GM18520 (cell line): ENCODE results near the gene PTGES2.
"Not testable (repeated sequence)": the region's sequence is repeated elsewhere in the genome, so short reads cannot be mapped to it uniquely, and the experiment has no call there.

ENCODE experiments used
- ATAC-seq: cut with Tn5 transposase; IDR thresholded peaks from one replicate; pipeline ENCODE4 v1.9.1; 2021; ENCODE audit not compliant: unreplicated experiment

Gene PTGES2

DNA sequence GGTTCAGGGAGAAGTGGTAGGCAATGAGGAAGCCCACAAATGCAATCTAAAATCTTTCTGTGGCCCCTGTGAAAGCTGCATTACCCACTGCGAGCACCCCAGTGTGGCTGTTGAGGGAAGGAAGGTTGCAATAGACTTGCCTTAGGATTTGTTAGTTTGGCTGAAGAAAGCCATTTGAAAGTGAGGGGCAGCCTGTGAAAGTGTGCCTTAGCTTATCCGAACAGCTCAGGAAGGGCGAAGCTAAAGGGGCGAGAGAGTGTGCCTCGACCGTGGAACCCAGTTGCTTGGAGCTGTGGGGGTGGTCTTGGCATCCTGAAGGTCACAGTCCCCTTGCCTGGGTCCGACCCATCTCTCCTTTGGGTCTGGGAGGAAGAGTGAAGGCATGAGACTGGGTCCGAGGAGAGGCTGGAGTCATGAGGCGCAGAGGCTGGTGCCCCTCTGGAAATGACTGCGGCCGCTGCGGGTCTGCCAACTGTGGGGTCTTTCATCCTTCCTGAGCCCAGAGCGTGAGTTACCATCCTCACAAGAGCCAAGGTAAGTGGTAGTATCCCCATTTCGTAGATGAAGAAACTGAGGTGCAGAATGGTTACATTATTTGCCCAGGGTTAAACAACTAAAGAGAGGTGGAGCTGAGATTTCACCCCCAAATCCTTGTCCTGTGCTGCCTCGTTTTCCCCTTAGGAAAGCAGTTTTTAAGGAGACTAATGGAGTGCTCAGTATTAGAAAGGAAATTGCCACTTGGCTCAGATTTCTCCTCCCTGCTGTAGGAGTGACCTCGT lies 35.1 kb downstream of the PTGES2 start:
- no peak for ATAC-seq

DNA sequence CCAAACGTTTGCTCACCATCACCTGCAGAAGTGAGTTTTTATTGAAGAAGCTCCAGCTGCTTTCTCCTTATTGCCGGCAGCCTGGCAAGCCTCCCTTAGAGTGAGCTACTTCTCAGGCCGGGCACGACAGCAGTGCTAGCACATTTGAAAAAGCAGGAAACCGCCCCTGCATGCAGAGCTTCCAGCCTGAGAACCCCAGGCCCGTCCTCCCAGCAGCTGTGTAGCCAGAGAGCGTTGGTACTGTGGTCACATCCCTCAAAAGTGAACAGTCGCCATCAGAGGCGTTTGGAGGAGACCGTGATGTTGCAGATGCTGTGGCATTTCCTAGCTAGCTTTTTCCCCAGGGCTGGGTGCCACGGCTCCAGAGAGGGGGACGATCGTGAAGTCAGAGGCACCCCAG lies 36.0 kb downstream of the PTGES2 start:
- no peak for ATAC-seq

DNA sequence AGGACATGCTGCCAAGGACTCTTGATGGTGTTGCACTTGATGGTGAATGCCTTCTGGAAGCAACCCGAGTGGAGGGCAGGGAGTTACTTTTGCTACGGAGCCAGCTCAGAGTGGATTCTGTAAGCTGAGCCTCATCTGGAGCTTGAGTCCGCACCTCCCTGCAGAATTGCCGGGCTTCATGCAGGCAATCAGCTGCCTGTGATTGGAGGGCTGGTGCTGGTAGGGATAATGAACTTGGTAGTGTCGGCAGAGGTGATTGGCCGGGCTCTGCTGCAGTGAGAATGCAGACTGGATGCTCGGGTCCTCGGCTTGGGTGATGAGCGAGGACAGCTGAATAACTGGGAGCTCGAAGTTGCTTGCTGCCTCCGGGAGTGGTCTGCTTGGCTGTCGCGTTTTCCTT lies 36.4 kb downstream of the PTGES2 start:
- ATAC-seq = no peak

DNA sequence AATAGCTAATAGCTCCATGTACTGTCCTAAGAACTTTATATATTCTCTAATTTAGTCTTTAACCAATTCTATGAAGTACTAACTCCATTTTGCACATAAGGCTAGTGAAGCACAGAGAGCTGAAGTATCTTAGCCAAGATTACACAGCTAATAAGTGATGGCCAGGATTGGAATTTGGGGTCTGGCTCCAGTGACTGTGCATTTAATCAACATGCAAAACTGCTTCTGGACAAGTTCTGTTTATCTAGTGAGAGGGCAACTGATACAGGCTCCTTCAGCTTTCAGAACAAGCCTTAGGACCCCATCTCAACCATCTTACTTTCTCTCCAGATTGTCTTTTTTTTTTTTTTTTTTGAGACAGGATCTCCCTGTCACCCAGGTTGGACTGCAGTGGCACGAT lies 38.2 kb downstream of the PTGES2 start:
- no peak for ATAC-seq

DNA sequence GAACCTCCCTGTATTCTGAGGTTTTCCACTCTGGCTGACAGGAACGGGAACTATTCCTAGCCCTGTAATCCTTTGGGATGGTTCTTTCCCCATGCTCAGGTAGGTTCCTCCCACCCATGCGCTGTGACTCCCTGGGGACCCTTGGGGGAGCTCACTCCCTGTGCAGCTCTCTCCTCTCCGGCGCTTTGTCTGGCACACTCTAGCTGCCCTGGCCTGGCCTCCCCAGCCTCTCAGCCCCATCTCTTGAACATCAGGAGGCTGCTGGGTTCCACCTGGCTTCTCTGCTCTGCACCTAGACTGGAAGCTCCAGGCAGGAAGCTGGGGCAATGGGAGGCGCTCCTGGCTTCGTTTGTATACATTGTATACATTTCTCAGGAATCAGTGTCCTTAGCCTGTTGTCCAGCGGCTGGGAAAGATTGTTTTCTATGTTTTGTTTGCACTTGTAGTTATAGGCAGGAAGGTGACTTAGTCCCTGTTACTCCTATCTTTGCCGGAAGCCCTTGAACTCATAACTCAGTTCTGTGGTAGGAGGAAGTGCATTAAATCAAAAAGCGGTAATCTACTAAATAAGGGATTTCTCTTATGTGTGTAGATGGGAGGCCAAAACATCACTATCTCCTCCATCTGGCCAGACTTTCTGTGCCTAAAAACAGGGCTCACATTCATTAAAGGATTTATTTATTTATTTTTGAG lies 39.1 kb downstream of the PTGES2 start:
- no peak for ATAC-seq

DNA sequence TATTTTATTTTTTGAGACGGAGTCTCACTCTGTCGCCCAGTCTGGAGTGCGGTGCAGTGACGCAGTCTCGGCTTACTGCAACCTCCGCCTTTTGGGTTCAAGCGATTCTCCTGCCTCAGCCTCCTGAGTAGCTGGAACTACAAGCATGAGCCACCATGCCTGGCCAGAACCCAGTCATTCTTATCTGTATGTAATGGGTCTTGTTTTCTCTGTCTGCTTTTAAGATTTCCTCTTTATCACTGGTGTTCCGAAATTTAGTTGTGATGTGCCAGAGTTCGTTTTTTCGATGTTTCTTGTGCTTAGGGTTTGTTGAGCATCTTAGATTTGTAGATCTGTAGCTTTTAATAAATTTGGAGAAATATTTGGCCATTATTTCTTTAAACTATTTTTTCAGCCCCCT lies 40.3 kb downstream of the PTGES2 start:
- ATAC-seq = no peak

DNA sequence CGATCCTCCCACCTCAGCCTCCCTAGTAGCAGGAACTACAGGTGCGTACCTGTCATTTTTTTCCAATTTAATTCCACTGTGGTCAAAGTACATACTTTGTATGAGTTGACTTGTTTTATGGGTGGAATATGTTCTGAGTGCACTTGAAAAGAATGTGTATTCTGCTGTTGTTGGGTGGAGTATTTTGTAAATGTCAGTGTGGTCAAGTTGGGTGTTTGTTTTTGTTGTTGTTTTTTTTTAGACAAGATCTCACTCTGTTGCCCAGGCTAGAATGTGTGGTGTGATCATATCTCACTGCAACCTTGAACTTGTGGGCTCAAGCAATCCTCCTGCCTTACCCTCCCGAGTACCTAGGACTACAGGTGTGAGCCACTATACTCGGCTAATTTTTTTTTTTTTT lies 41.6 kb downstream of the PTGES2 start:
- ATAC-seq = no peak

DNA sequence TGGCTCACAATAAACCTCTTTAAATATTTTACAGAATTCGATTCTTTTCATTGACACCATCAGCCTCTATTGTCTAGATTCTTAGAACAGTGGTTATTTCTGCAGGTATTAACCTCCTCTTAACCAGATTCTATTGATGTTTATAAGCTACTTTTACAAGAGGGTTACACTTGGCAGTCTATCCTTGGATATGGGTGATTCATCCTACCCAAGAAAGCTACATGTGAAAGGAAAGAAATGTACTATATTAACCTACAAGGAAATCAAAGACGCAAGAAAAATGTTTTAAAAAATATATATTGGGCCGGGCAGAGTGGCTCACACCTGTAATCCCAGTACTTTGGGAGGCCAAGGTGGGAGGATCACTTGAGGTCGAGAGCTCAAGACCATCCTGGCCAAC lies 42.8 kb downstream of the PTGES2 start:
- ATAC-seq = no peak

DNA sequence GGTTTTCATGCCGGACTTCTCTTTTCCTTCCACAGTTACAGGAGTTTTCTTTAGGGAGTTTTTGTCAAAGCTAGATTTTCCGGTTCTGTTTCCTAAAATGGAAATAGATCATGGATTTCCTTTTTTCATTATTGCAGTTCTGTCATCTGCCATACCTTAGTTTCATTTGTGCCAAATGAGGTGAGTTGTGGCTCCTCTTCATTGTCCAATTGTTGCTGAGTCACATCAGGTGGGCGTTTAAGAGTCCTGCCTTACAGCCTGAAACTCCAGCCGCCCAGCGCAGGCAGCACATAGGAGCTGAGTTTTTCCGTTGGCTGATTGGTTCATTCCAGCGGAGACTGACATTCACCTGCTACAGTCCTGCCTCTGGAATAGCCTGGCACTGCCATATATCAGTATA lies 45.4 kb downstream of the PTGES2 start:
- ATAC-seq = no peak

DNA sequence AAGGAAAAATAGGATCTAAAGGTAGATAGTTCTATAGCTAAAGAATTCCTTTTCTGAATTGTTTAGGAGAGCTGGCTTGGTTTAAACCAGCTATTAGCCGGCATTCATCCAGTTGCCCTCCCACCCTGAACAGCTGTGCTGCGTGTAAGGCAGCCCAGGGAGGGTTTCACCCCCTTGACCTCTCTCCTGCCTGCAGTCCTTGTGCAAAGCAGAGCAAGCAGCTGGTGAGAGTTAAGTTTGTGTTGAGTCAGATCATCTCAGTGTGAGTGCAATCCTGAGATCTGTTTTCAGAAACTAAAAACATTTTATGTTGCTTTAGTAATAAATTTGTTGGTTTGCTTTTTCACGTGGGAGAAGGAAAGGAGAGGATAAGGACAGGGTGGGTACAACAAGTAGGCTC lies 46.5 kb downstream of the PTGES2 start:
- ATAC-seq = no peak

DNA sequence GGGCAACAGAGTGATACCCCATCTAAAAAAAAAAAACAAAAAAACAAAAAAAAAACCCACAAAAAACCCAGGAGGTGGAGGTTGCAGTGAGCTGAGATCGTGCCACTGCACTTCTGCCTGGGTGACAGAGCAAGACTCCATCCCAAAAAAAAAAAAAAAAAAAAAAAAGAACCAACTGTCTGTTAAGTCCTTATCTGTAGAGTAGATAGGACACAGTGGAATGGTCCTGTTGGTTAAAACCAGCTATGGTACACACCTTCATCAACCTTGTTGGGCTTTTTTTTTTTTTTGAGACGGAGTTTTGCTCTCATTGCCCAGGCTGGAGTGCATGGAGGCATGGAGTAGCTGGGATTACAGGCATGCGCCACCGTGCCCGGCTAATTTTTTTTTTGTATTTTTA lies 47.3 kb downstream of the PTGES2 start:
- no peak for ATAC-seq

DNA sequence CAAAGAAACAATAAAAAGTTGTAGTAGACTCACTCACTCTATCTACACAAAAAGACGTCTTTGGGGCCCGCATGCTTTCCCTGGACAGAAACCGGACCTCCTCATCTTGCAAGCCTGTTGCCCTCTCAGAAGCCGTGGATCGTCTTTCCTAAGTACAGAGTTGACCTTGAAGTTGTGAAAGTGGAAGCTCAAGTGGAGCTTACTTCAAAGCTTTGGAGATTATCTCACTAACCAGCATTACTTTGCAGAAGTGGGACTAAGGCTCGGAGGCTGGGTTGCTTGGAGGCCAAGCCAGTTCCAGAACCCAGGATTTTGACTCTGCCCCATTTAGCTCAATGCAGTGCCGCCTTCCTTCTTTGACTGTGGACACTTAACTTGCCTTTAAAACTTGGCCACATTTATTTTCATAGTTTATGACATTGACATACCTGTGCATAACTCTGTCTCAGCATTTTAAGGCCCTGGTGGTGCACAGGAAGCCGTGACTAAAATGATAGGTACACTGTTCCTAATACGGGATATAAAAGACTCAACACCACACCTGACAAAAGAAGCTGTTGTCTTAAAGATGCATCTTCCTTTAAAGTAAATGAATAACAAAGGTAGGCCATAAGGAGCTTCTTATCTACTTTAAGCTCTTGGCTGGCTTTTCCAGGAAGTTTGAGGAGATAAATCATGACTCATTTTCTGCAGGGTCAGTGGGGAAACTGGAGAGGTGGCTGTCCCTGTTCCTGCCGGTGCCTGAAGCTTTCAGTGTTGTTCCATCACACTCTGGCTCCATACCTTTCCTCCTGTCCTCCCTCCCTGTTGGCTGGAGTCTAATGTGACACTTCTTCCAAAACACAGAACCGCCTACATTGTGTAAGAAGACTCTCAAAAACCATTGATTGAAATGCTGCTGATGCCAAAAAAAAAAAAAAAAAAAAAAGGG lies 48.8 kb downstream of the PTGES2 start:
- ATAC-seq = no peak

DNA sequence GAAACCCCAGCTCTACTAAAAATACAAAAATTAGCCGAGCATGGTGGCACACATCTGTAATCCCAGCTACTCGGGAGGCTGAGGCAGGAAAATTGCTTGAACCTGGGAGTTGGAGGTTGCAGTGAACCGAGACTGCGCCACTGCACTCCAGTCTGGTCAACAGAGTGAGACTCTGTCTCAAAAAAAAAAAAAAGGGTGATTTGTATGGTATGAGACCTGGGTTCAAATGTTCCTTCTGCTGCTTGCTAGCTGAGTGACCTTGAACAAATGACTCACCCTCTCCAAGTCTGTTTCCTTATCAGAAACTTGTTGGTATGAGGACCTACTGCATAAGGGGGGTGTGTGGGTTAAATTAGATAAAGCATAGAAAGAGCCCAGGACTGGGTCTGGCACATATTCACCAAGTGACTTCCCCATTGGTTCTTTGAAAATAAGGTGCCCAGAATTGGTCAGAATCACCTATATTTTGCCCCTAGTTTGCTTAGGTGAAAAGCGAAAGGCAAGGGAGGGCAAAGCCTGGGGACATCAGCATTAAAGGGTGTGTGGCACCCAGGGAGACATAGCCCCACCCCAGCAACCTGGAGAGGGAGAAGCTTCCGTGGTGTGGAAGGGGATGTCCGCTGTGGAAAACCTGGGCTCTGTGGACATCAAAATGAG lies 49.6 kb downstream of the PTGES2 start:
- no peak for ATAC-seq

DNA sequence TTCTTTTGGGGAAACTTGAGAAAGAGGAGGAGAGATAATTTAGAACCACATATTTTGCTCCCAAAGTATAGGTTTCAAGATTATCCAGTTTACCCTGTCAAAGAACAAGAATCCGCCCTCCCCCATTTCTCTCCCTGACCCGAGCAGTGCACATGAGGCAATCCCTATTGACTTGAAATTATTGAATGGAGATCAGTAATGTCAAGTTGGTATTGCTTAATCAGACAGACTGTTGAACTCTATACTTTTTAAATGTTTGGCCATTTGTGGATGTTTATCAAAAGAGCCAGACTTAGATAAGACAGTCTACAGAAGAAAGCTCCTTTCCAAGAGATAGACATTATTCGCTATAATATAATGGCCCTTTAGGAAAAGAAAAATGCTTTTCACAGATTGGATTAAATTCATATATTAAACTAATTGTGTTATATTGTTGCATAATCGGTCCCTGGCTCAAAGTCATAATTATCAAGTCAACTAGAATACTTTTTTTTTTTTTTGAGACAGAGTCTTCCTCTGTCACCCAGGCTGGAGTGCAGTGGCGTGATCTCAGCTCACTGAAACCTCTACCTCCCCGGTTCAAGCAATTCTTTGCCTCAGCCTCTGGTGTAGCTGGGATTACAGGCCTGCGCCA lies 54.2 kb downstream of the PTGES2 start:
- no peak for ATAC-seq

DNA sequence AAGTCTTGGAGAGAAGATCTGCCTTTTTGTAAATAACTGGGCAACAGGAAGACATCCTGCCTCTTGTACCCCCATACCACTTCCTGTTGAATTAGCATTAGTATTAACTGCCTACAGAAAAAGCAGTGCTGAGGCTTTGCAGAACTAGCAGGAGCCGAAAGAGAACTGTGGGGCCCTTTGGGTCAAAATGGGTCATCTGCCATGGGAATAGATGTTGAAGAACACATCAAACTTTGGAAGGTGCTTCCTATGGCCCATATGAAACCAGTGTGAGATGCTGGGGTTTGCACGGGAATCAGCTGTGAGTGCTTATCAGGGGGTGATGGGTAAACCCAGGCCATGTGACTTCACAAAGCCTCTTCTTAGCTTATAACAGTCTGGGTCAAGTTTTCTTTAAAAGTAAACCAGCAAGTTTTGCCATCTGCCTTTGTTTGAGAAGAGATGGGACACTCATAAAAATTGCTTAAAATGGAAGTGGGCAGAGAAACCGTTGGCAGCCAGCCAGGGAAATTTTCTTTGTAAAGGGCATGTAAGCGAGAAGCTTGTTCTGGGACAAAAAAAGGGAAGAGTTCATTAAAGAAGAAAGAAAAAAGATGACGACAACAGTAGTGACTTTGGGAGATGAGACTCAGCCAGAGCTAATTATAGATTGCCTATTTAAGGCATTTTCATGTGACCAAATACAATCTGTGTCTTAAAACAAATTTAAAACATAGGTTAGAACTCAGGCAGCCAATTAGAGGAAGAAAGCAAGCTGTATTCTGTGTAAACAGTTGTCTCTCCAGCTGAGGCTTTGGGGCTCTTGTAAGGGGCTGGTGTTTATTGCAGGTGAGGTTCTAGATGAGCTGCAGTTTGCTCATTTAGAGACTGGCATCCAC lies 55.1 kb downstream of the PTGES2 start:
- no peak for ATAC-seq

DNA sequence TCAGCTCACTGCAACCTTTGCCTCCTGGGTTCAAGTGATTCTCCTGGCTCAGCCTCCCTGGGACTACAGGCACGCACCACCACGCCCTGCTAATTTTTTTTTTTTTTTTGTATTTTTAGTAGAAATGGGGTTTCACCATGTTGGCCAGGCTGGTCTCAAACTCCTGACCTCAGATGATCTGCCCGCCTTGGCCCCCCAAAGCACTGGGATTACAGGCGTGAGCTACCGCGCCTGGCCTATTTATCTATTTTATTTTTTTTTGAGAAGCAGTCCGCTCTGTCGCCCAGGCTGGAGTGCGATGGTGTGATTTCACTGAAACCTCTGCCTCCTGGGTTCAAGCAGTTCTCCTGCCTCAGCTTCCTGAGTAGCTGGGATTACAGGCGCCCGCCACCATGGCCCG lies 56.1 kb downstream of the PTGES2 start:
- ATAC-seq = not testable (repeated sequence)

DNA sequence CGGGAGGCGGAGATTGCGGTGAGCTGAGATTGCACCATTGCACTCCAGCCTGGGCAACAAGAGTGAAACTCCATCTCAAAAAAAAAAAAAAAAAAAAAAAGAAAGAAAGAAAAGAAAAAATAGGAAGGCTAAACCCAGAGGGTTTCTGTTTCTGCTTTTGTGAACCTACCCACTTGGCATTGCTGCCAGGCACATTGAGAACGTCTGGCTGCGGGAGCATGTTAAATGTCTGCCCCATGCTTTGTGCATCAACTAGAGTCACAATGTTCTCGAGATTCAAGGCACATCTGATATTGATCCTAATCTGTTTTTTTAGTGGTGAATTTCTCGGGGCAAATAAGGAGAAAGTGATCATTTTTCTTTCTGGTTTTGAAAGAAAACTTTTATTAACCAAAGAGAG lies 56.7 kb downstream of the PTGES2 start:
- ATAC-seq = no peak
